NCI-H1436 treated with DMSO at 0.1 percent for 48 hours (cell line): Measurements from ENCODE around the gene SHROOM3.

Experiments used
- DNase-seq: peaks from one replicate; lab custom pipeline; 2025; lab: John Stamatoyannopoulos, UW

Gene SHROOM3

GRCh38 chr4:76570141-76570973, 135.3 kb downstream of the SHROOM3 start:
- no peak for DNase-seq

GRCh38 chr4:76571274-76571673, 136.2 kb downstream of the SHROOM3 start:
- DNase-seq: no peak

GRCh38 chr4:76572224-76572623, 137.2 kb downstream of the SHROOM3 start:
- no peak for DNase-seq

- no peak for DNase-seq
These were observed 141.8 kb downstream of the SHROOM3 start for GRCh38 chr4:76576824-76577223.

GRCh38 chr4:76578002-76578560, 143.1 kb downstream of the SHROOM3 start:
- no peak for DNase-seq

- DNase-seq: peak; percentile 40
These were observed 144.8 kb downstream of the SHROOM3 start for GRCh38 chr4:76579596-76580375.

GRCh38 chr4:76581077-76581962, 146.3 kb downstream of the SHROOM3 start:
- no peak for DNase-seq

- no peak for DNase-seq
These were observed 147.2 kb downstream of the SHROOM3 start for GRCh38 chr4:76582074-76582816.

GRCh38 chr4:76582817-76583087, 147.7 kb downstream of the SHROOM3 start:
- no peak for DNase-seq

GRCh38 chr4:76584241-76585152, 149.5 kb downstream of the SHROOM3 start:
- no peak for DNase-seq

GRCh38 chr4:76585272-76585671, 150.2 kb downstream of the SHROOM3 start:
- DNase-seq: no peak

GRCh38 chr4:76585897-76586360, 150.9 kb downstream of the SHROOM3 start:
- peak; percentile 22 for DNase-seq

- no peak for DNase-seq
These were observed 153.2 kb downstream of the SHROOM3 start for GRCh38 chr4:76588274-76588673.

GRCh38 chr4:76589402-76589801, 154.4 kb downstream of the SHROOM3 start:
- no peak for DNase-seq

GRCh38 chr4:76589872-76590797, 155.1 kb downstream of the SHROOM3 start:
- no peak for DNase-seq

GRCh38 chr4:76590798-76591281, 155.8 kb downstream of the SHROOM3 start:
- no peak for DNase-seq

GRCh38 chr4:76591992-76592391, 157.0 kb downstream of the SHROOM3 start:
- DNase-seq: no peak

GRCh38 chr4:76592460-76592859, 157.4 kb downstream of the SHROOM3 start:
- no peak for DNase-seq

- DNase-seq: no peak
These were observed 159.1 kb downstream of the SHROOM3 start for GRCh38 chr4:76594173-76594572.
